Mammary epithelial cell (primary cell): Measurements from ENCODE around the gene HOXA3.

Source experiments
- EZH2 ChIP-seq: IDR thresholded peaks from 2 replicates; pipeline ENCODE4 v1.6.1; 2012; ENCODE audit warnings: low read length, inconsistent platforms, borderline replicate concordance
- TF ChIP-seq, protein P1 (sequence below), 2 donors: IDR thresholded peaks in 1 of 2; conservative IDR thresholded peaks in 1 of 2; 2 replicates each; pipeline ENCODE4 v1.5.1; 2011 to 2012; ENCODE audit warnings: inconsistent platforms in 2 of 2, low read length in 2 of 2, mild to moderate bottlenecking in 2 of 2, control low read depth in 1 of 2, low read depth in 1 of 2; ENCODE audit not compliant: insufficient read depth in 1 of 2; ENCODE audit errors: extremely low read depth in 1 of 2

DNA sequence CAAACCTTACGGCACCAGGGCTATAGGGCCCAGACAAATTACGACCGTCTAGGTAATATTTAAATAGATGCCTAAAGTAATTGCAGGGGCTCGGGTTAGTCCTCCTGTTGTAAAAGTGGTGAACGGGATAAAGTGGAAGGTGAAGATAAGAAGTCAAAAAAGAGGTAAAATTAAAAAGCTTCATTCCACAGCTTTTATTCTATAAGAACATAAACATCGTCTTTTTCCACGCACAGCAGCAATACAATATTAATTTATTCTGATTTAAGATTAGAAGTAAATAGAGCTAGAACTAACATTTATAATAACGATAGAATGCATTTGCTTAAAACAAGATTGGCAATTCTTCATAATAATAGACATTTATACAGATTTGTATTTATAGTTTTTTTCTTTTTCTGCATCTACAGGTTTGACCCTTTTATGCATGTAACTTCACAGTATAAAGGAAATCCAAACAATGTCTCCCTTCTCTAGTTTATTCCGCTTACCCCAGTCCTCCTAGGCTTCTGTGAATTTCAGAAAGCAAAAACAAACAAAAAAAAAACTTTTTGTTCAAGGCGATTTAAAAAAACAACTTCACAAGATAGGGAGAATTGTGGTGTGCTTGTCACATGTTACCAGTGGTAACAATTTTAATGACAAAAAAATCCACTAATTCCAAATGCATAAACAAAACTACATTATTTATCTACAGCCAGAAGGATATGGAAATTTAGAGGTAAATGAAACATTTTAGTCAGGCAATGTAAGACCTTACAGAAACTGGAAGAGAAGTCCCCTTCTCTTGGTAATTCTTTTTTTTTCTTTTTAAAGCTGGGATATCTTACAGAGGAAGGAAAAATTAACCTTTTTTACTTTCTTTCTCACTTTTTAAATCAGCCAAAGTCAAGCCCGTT, 18.3 kb upstream of the HOXA3 start:
- TF ChIP-seq, protein P1, sequence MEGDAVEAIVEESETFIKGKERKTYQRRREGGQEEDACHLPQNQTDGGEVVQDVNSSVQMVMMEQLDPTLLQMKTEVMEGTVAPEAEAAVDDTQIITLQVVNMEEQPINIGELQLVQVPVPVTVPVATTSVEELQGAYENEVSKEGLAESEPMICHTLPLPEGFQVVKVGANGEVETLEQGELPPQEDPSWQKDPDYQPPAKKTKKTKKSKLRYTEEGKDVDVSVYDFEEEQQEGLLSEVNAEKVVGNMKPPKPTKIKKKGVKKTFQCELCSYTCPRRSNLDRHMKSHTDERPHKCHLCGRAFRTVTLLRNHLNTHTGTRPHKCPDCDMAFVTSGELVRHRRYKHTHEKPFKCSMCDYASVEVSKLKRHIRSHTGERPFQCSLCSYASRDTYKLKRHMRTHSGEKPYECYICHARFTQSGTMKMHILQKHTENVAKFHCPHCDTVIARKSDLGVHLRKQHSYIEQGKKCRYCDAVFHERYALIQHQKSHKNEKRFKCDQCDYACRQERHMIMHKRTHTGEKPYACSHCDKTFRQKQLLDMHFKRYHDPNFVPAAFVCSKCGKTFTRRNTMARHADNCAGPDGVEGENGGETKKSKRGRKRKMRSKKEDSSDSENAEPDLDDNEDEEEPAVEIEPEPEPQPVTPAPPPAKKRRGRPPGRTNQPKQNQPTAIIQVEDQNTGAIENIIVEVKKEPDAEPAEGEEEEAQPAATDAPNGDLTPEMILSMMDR (conservative IDR thresholded peaks at IDR 0.05 in 1 of 2, IDR thresholded peaks at IDR 0.05 in 1 of 2; ENCODE audit: extremely low read depth in 1 of 2, insufficient read depth in 1 of 2, low read depth in 1 of 2, low read length in 2 of 2) = no peak
- no peak for TF ChIP-seq EZH2
